GM12873 (cell line): ENCODE data around the gene ADAMTSL3.

Experiments used
- CTCF ChIP-seq: IDR thresholded peaks from 2 replicates; pipeline ENCODE4 v1.5.1; 2012; ENCODE audit warnings: low read depth, mild to moderate bottlenecking, moderate library complexity, low read length, control low read depth; ENCODE audit not compliant: insufficient read depth; ENCODE audit errors: missing control alignments

The ADAMTSL3 gene

GRCh38 chr15:84079885-84080777, 426.2 kb downstream of the ADAMTSL3 start:
- no peak for TF ChIP-seq CTCF

DNA sequence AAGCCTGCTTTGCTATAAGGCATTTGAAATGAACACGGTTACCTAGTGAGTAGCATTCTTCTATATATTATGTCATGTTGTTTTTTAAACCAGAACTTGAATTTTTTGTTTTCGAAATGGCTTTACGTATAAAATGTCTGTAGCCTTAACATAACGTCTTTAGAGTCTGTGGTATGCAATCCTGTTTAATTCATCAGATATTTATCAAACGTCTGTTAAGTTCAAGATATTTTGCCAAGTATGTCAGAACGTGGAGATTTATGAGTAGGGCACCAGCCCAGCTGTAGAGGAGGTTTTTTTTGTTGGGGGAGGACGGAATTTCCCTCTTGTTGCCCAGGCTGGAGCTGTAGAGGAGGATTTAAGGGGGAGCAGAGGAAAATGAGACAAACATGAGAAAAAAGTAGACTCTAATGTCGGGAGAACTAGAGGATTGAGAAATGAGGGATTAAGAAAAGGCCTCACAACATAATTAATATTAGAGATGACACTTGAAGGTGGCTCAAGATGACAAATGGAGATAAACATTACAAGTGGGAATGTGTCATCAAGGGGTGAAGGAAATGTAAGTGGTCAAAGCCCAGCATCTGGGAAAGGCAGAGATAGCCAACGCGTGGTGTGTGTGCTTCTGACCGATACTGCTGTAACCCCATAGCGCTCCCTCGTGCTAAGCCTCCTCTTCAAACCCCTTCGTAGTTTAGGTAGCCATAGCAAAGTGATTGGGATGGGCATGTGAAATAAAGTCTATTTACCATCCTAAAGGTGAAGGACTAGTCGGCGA, 427.7 kb downstream of the ADAMTSL3 start:
- TF ChIP-seq CTCF = no peak

DNA sequence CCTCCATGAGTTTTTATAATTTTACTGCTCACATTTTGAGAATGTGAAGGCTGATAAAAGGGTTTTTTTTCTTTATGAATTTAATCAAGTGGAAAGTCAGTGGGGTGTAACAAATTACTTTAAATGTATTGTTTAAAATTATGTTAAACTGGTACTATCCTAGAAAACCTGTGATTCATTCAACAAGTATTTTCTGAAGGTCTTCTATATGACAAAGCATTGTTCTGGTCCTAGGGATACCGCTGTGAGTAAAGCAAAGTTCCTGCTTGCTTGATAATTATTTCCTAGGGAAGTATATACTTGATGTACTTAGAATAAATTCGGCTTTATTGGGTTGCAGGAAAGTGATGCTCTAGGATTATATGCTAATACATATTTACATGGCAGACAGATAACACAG, 428.8 kb downstream of the ADAMTSL3 start:
- TF ChIP-seq CTCF = no peak
